ENCODE measurements around the gene HPDL.

HPDL gene

GRCh38 chr1:45304311-45305081 is 22.2 kb upstream of the HPDL start:
- DNase-seq (ENCODE audit: insufficient read length, low spot score) = no peak
- FAIRE-seq = no peak
- no peak for TF ChIP-seq POLR2A (IDR thresholded peaks at IDR 0.05; ENCODE audit: low read depth, low read length)

GRCh38 chr1:45305231-45305630 is 21.5 kb upstream of the HPDL start:
- DNase-seq (ENCODE audit: insufficient read length, low spot score) = no peak
- TF ChIP-seq POLR2A (IDR thresholded peaks at IDR 0.05; ENCODE audit: low read depth, low read length) = no peak
- no peak for FAIRE-seq

GRCh38 chr1:45306319-45306718 is 20.4 kb upstream of the HPDL start:
- no peak for TF ChIP-seq POLR2A (IDR thresholded peaks at IDR 0.05; ENCODE audit: low read depth, low read length)
- DNase-seq (ENCODE audit: insufficient read length, low spot score) (no peak), FAIRE-seq (no peak)

GRCh38 chr1:45306905-45307304 is 19.8 kb upstream of the HPDL start:
- FAIRE-seq (no peak), DNase-seq (ENCODE audit: insufficient read length, low spot score) (no peak)

GRCh38 chr1:45314266-45314665 is 12.4 kb upstream of the HPDL start:
- DNase-seq (ENCODE audit: insufficient read length, low spot score) (no peak), FAIRE-seq (no peak)
- TF ChIP-seq POLR2A (IDR thresholded peaks at IDR 0.05; ENCODE audit: low read depth, low read length) = no peak

More at GRCh38 chr1:45306905-45307304, 19.8 kb upstream of the HPDL start:
- no peak for TF ChIP-seq POLR2A (IDR thresholded peaks at IDR 0.05; ENCODE audit: low read depth, low read length)

GRCh38 chr1:45317166-45317565 is 9.5 kb upstream of the HPDL start:
- FAIRE-seq (no peak), DNase-seq (ENCODE audit: insufficient read length, low spot score) (no peak)
- TF ChIP-seq POLR2A (IDR thresholded peaks at IDR 0.05; ENCODE audit: low read depth, low read length) = no peak

GRCh38 chr1:45319761-45320160 is 6.9 kb upstream of the HPDL start:
- no peak for DNase-seq (ENCODE audit: insufficient read length, low spot score)
- TF ChIP-seq POLR2A (IDR thresholded peaks at IDR 0.05; ENCODE audit: low read depth, low read length) = no peak
- FAIRE-seq = no peak

- FAIRE-seq (no peak), DNase-seq (ENCODE audit: insufficient read length, low spot score) (no peak)
- TF ChIP-seq POLR2A (IDR thresholded peaks at IDR 0.05; ENCODE audit: low read depth, low read length) = no peak
Observed at GRCh38 chr1:45321444-45321843, 5.3 kb upstream of the HPDL start.

- no peak for FAIRE-seq
- DNase-seq (ENCODE audit: insufficient read length, low spot score) = no peak
- no peak for TF ChIP-seq POLR2A (IDR thresholded peaks at IDR 0.05; ENCODE audit: low read depth, low read length)
Observed at GRCh38 chr1:45322486-45323040, 4.1 kb upstream of the HPDL start.

GRCh38 chr1:45325851-45326506 is 716 bp upstream of the HPDL start:
- no peak for DNase-seq (ENCODE audit: insufficient read length, low spot score)

GRCh38 chr1:45327644-45328515 is 1.2 kb downstream of the HPDL start:
- no peak for DNase-seq (ENCODE audit: insufficient read length, low spot score)
- no peak for TF ChIP-seq POLR2A (IDR thresholded peaks at IDR 0.05; ENCODE audit: low read depth, low read length)
- FAIRE-seq = no peak

More at GRCh38 chr1:45325851-45326506, 716 bp upstream of the HPDL start:
- TF ChIP-seq POLR2A (IDR thresholded peaks at IDR 0.05; ENCODE audit: low read depth, low read length) = no peak
- no peak for FAIRE-seq

- no peak for TF ChIP-seq POLR2A (IDR thresholded peaks at IDR 0.05; ENCODE audit: low read depth, low read length)
- DNase-seq (ENCODE audit: insufficient read length, low spot score) (no peak), FAIRE-seq (no peak)
Observed at GRCh38 chr1:45328680-45329079, 2.0 kb downstream of the HPDL start.

GRCh38 chr1:45329445-45329844 is 2.8 kb downstream of the HPDL start:
- TF ChIP-seq POLR2A (IDR thresholded peaks at IDR 0.05; ENCODE audit: low read depth, low read length) = no peak
- FAIRE-seq (no peak), DNase-seq (ENCODE audit: insufficient read length, low spot score) (peak; percentile 51)

Measured in H54 (cell line).